Activated CD8-positive, alpha-beta T cell treated with anti-CD3 and anti-CD28 coated beads, Interleukin-2, amount 10 ng/mL, durations not matched to agents 7 days and 5 days (primary cell): ENCODE measurements around the gene AKT1S1. TPM values are rescaled to one million over a fixed set of nuclear protein-coding genes. Genes with fewer than 3 reads are reported as not detected.
A peak's percentile ranks its signal among the peaks of the same experiment; 100 is the strongest.

Source experiments
- ATAC-seq: fragments of 150-1000 bp; cut with Tn5 transposase; one replicate; pipeline ENCODE4 v1.10.0; 2021; ENCODE audit warnings: moderate library complexity
- CTCF ChIA-PET: fragments of 350-600 bp; sonication (Branson Sonifier 250); formaldehyde crosslinking; loops from one replicate; lab custom pipeline; 2021; ENCODE audit warnings: antibody characterized with exemption; lab: Charles Lee
- POLR2A ChIA-PET: fragments of 350-600 bp; sonication (Branson Sonifier 250); formaldehyde crosslinking; loops from one replicate; lab custom pipeline; 2021; ENCODE audit warnings: antibody characterized with exemption; lab: Charles Lee
- DNase-seq: peaks from one replicate; pipeline ENCODE4 v3.0.0-alpha.2; 2020
- H3K27ac Mint-ChIP-seq: one replicate; pipeline ENCODE4 v1.8.0; 2021; ENCODE audit warnings: mild to moderate bottlenecking, mixed read lengths
- H3K27me3 Mint-ChIP-seq: one replicate; pipeline ENCODE4 v1.8.0; 2021; ENCODE audit warnings: low read depth, mixed read lengths
- H3K36me3 Mint-ChIP-seq: one replicate; pipeline ENCODE4 v1.8.0; 2021; ENCODE audit warnings: low read depth, mixed read lengths
- H3K4me1 Mint-ChIP-seq: one replicate; pipeline ENCODE4 v1.8.0; 2021; ENCODE audit warnings: low read depth, mixed read lengths
- H3K4me3 Mint-ChIP-seq: one replicate; pipeline ENCODE4 v1.8.0; 2021; ENCODE audit warnings: mild to moderate bottlenecking, mixed read lengths
- H3K9me3 Mint-ChIP-seq: one replicate; pipeline ENCODE4 v1.8.0; 2022; ENCODE audit warnings: mixed read lengths; ENCODE audit not compliant: insufficient read depth
- total RNA-seq, 2 experiments: library from RNA; stranded (reverse); gene quantifications; one replicate each; pipeline ENCODE4 v1.2.3, GENCODE V29; 2021

Gene AKT1S1
- total RNA-seq, 2 experiments from 2014 or later = 15.6 to 16.4 TPM

DNA sequence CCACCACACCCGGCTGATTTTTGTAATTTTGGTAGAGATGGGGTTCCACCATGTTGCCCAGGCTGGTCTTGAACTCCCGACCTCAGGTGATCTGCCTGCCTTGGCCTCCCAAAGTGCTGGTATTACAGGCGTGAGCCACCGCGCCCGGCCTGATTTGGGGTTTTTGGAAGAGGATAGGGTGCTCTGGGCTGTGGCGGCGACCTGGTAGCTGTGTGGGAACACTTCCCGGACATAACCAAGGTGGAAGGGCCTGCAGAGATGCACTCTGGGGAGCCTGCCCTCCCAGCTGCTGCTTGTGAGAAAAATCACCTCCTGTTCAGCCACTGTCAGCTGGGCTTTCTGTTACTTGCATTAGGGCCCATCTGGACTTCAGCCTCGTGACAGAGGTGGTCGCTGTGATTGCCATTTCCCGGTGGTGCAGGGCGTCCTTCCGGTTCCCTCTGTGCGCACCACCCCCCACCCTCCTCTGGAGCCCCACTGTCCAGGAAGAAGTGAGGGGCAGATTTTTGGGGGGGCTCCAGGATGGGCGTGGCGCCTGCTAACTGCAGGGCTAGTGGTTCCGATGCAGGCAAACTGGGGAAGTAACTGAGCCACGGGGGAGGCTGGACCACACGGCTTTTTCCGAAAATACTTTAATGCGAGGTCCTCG lies 12.0 kb upstream of the AKT1S1 start:
- Mint-ChIP-seq H3K27ac (no peak overlapping the region), H3K36me3 (peaks cover 12% of the 10 kb centered on the region), H3K27me3 (no peaks in the 10 kb centered on the region), H3K9me3 (no peaks in the 10 kb centered on the region), H3K4me3 (peak overlapping the region; percentile 28), H3K4me1 (peaks cover 14% of the 10 kb centered on the region)
- no peak for ATAC-seq
- POLR2A ChIA-PET = no interaction called here
- CTCF ChIA-PET = no interaction called here
- DNase-seq = no peak

DNA sequence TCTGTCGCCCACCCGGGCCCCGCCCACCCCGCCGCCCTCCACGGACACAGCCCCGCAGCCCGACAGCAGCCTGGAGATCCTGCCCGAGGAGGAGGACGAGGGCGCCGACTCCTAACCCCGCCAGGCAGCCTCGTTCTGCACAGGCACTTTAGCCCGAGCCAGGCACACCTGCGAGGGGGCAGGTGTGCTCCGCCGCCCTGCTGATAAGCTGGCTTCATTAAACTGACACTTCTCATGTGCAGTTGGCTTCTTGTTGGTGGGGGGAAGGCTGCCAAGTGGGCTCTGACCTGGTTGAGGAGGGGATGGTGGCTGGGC lies 11.3 kb upstream of the AKT1S1 start:
- H3K4me3 Mint-ChIP-seq = no peak overlapping the region
- no peak overlapping the region for H3K27ac Mint-ChIP-seq
- no peaks in the 10 kb centered on the region for H3K27me3 Mint-ChIP-seq
- no peak for DNase-seq
- no peaks in the 10 kb centered on the region for H3K9me3 Mint-ChIP-seq
- H3K36me3 Mint-ChIP-seq = peaks cover 16% of the 10 kb centered on the region
- no peak for ATAC-seq
- H3K4me1 Mint-ChIP-seq = peaks cover 14% of the 10 kb centered on the region
- POLR2A ChIA-PET = no interaction called here
- CTCF ChIA-PET = no interaction called here

DNA sequence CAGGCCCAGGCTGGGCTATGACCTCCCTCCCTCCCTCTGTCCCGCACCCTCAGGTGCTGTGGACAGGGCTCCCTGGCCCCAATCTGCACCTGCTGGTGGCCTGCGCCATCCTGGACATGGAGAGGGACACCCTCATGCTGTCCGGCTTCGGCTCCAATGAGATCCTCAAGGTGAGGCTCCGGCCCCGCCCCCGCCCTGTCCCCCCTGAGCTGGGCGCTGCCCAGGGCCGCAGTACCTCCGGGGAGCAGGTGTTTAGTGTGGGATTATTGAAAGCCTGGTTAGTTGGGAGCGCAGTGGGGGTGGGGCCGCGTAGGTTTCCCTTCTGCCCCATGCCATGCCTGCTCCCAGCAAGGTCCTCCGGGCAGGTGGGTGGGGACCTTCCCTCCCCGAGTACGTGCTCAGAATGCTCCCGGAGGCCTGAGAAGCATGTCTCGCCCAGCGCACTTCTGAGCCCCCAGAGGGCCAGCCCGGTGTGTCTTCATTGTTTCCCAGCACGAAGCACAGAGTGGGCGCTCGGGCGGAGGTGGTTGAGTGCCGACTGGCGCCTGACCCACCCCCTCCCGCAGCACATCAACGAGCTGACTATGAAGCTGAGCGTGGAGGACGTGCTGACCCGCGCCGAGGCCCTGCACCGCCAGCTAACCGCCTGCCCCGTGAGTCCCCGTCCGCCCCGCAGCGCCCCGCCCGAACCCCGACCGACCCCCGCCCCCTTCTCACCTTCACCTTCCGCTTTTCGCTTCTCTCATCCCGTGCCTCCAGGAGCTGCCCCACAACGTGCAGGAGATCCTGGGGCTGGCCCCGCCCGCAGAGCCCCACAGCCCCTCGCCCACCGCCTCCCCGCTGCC lies 10.7 kb upstream of the AKT1S1 start:
- ChIA-PET CTCF (no interaction called here), POLR2A (no interaction called here)
- no peak for DNase-seq
- peaks cover 21% of the 10 kb centered on the region for H3K36me3 Mint-ChIP-seq
- H3K9me3 Mint-ChIP-seq = no peaks in the 10 kb centered on the region
- peaks cover 14% of the 10 kb centered on the region for H3K4me1 Mint-ChIP-seq
- H3K27ac Mint-ChIP-seq = no peak overlapping the region
- no peak overlapping the region for H3K4me3 Mint-ChIP-seq
- no peaks in the 10 kb centered on the region for H3K27me3 Mint-ChIP-seq
- no peak for ATAC-seq

DNA sequence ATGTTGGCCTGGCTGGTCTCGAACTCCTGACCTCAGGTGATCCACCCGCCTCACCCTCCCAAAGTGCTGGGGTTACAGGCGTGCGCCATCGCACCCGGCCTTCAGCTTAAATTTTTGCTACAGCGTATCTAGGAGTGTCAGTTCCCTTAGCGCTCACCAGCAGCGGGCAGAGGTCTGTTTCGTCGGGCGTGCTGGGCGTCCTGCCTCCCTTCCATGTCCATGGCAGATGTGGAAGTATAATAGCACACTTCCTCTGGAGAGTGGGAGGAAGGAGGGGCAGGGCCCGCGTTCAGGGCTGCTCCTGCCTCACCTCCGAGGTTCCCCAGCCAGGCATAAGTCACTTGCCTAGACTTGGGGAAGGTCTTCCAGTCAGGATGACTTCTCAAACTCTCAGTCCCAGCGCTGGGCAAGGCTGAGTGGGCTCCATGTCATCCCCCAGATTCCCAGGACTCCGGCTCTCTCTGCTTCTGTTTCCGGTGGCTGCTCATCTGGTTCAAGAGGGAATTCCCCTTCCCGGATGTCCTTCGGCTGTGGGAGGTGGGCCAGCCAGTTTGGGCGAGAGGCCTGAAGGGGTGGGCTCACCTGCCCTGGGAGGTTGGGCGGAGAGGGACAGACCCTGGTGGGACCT lies 10.0 kb upstream of the AKT1S1 start:
- CTCF ChIA-PET = no interaction called here
- H3K4me3 Mint-ChIP-seq = no peak overlapping the region

DNA sequence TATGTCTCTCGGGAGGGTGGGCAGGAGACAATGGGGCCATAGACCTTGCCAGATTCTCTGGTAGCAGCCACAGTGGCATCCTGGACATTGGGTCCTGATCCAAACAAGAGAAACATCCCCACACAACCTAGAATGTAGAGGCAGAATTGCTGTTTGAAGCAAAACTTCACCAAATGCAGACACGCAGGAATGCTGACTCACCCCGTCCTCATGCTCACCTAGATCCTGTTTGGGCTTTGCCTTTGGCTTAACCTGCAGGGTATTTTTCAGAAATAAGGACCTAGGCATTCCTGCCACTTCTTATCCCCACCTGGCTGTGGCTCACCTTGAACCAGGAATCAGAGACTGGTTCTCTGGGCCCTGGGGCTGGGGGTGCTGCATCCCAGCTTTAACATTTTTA lies 7.6 kb upstream of the AKT1S1 start:
- ChIA-PET CTCF (no interaction called here), POLR2A (no interaction called here)
- peaks cover 4% of the 10 kb centered on the region for H3K4me1 Mint-ChIP-seq
- no peak overlapping the region for H3K27ac Mint-ChIP-seq
- H3K36me3 Mint-ChIP-seq = peaks cover 43% of the 10 kb centered on the region
- DNase-seq = no peak
- no peaks in the 10 kb centered on the region for H3K27me3 Mint-ChIP-seq
- no peaks in the 10 kb centered on the region for H3K9me3 Mint-ChIP-seq
- no peak overlapping the region for H3K4me3 Mint-ChIP-seq
- no peak for ATAC-seq

More for the DNA sequence above, 10.0 kb upstream of the AKT1S1 start:
- Mint-ChIP-seq H3K9me3 (no peaks in the 10 kb centered on the region), H3K4me1 (peaks cover 14% of the 10 kb centered on the region), H3K27me3 (no peaks in the 10 kb centered on the region), H3K36me3 (peaks cover 28% of the 10 kb centered on the region), H3K27ac (no peak overlapping the region)
- DNase-seq (no peak), ATAC-seq (no peak)
- POLR2A ChIA-PET = no interaction called here

DNA sequence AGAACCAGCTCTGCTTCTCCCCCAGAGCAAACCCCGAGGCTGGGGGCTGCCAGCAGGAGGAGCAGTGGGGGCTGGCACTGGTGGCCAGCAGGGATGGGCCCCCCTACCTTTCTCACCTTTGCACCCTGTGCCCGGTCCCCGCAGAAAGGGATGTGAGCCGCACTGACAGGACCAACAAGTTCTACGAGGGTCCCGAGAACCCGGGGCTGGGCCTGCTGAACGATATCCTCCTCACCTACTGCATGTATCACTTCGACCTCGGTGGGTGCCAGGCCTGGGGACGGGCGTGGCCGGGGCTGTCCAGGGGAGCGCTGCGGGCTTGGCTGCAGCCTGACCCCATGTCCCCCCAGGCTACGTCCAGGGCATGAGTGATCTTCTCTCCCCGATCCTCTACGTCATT lies 7.0 kb upstream of the AKT1S1 start:
- peaks cover 6% of the 10 kb centered on the region for H3K4me1 Mint-ChIP-seq
- H3K36me3 Mint-ChIP-seq = peaks cover 43% of the 10 kb centered on the region
- H3K27ac Mint-ChIP-seq = no peak overlapping the region
- DNase-seq = no peak
- H3K4me3 Mint-ChIP-seq = no peak overlapping the region
- CTCF ChIA-PET = no interaction called here
- no peak for ATAC-seq
- H3K27me3 Mint-ChIP-seq = no peaks in the 10 kb centered on the region
- H3K9me3 Mint-ChIP-seq = no peaks in the 10 kb centered on the region
- POLR2A ChIA-PET = interaction anchor here (1.2 kb wide), 1 partner anchor 12 kb away, joined by 3 read pairs; the partner anchor contains the start of gene IL4I1

DNA sequence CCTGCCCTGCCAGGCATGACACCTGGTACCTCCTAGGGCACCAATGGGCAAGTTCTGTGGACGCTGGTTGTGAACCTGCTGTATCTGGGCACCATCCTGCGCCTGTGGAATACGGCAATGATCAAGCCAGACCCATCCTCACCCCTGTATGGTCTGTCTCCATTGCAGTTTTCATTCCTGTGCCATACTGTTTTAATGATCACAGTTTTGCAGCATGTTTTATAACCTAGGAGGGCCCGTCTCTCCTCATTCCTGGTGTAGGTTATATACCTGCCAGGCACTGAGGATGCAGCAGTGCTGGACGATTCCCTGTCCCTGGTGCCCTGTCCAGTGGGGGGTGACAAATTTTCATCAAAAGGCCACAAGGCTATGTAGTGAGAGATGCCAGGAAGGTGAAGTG lies 5.9 kb upstream of the AKT1S1 start:
- peaks cover 16% of the 10 kb centered on the region for H3K4me1 Mint-ChIP-seq
- no peaks in the 10 kb centered on the region for H3K27me3 Mint-ChIP-seq
- ATAC-seq (no peak), DNase-seq (no peak)
- no peaks in the 10 kb centered on the region for H3K9me3 Mint-ChIP-seq
- CTCF ChIA-PET = no interaction called here
- no peak overlapping the region for H3K4me3 Mint-ChIP-seq
- peaks cover 48% of the 10 kb centered on the region for H3K36me3 Mint-ChIP-seq
- no peak overlapping the region for H3K27ac Mint-ChIP-seq
- POLR2A ChIA-PET = interaction anchor here (1.2 kb wide), 1 partner anchor 13 kb away, joined by 3 read pairs; the partner anchor contains the start of gene IL4I1

DNA sequence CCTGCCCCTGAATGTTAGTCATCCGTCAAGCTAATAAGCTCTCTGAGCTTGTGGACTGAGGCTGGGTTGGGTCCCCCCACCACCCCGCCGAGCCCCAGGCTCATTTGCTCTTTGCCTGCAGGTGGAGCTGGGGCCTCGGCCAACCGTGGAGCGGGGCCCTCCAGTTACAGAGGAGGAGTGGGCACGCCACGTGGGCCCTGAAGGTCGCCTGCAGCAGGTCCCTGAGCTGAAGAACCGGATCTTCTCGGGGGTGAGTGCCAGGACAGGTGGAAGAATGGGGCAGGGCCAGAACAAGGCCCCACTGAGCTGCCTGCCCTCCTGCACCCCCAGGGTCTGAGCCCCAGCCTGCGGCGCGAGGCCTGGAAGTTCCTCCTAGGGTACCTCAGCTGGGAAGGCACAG lies 5.5 kb upstream of the AKT1S1 start:
- ChIA-PET POLR2A (no interaction called here), CTCF (no interaction called here)
- DNase-seq (no peak), ATAC-seq (no peak)
- Mint-ChIP-seq H3K36me3 (peaks cover 50% of the 10 kb centered on the region), H3K4me3 (no peak overlapping the region), H3K27ac (no peak overlapping the region), H3K27me3 (no peaks in the 10 kb centered on the region), H3K4me1 (peaks cover 19% of the 10 kb centered on the region), H3K9me3 (no peaks in the 10 kb centered on the region)

DNA sequence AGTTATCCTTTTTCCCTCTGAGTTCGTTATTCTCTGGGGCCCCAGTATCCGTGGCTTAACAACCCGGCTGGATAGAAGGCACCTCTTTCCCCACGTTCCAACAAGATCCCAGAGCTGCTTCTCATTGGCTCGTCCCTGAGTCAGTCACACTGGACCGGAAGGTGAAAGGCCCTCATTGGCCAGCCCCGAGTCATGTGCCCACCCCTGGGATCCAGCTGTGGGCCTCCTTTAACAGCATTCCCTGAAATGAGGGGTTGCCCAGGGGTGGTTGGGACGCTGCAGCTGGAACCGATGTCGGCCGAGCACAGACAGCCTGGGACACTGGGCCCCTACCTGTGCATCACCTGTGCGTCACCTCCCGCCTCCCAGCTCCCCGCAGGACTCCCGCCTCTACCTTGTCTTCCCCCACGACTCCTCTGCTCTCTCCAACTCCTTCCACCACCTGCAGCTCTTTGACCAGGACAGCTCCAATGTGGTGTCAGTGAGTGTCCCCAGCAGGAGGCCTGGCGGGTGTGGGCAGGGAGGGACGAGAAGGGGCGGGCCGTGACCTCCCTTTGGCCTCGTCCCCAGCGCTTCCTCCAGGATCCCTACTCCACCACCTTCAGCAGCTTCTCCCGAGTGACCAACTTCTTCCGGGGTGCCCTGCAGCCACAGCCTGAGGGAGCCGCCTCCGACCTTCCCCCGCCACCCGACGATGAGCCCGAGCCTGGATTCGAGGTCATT lies 4.7 kb upstream of the AKT1S1 start:
- ChIA-PET CTCF (no interaction called here), POLR2A (no interaction called here)
- Mint-ChIP-seq H3K4me3 (no peak overlapping the region), H3K27me3 (no peaks in the 10 kb centered on the region), H3K27ac (no peak overlapping the region), H3K4me1 (peaks cover 19% of the 10 kb centered on the region), H3K9me3 (no peaks in the 10 kb centered on the region), H3K36me3 (peaks cover 50% of the 10 kb centered on the region)
- DNase-seq = no peak
- no peak for ATAC-seq

DNA sequence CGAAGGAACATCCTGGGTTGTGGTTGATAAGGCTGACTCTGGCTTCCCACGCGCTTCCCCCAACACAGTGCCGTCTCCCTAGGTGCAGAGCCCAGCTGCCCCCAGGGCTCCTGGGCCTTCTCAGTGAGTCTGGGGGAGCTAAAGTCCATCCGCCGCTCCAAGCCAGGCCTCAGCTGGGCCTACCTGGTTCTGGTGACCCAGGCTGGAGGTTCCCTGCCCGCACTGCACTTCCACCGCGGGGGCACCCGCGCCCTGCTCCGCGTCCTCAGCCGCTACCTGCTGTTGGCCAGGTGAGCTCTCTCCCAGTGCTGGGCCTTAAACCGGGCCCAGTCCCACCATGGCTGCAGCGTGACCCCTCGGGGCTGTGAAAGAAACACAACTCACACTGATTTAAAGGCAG lies 4.0 kb upstream of the AKT1S1 start:
- peaks cover 49% of the 10 kb centered on the region for H3K36me3 Mint-ChIP-seq
- POLR2A ChIA-PET = no interaction called here

DNA sequence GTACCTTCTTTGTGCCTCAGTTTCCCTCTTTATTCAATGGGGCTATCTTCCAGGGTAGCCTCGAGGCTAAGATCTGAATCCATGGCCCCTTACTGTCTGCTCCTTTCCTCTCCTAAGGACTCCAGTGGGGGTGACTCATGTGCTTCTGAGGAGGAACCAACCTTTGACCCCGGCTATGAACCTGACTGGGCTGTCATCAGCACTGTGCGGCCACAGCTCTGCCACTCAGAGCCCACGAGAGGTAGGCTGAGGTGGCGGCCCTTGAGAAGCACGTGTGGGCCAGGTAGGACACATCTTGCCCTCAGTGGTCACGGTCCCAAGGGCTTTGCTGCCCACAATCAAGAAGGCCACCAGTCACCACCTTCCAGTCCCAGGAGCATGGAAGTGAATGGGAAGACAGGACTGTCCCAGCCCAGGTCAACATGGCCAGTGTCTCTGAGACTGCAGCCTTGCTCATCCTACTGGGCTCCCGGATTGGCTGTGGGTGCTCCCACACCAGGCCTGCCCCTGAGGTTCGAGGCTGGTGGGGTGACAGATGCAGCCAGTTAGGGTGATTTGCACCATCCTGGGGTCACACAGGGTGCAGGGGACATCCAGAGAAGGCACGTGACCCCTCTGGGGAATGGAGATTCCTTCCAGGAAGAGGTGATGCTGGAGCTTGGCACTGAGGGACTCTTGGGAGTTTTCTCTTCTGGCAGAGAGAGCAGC lies 3.2 kb upstream of the AKT1S1 start:
- no peak overlapping the region for H3K4me3 Mint-ChIP-seq
- no peaks in the 10 kb centered on the region for H3K27me3 Mint-ChIP-seq
- POLR2A ChIA-PET = no interaction called here
- CTCF ChIA-PET = interaction anchor here (1.5 kb wide), 1 partner anchor 10 kb away, joined by 4 read pairs; no protein-coding TSS in a partner anchor
- H3K9me3 Mint-ChIP-seq = no peaks in the 10 kb centered on the region
- H3K4me1 Mint-ChIP-seq = peaks cover 24% of the 10 kb centered on the region
- DNase-seq (no peak), ATAC-seq (no peak)
- no peak overlapping the region for H3K27ac Mint-ChIP-seq
- H3K36me3 Mint-ChIP-seq = peaks cover 48% of the 10 kb centered on the region

More for the DNA sequence above, 4.0 kb upstream of the AKT1S1 start:
- no peaks in the 10 kb centered on the region for H3K9me3 Mint-ChIP-seq
- H3K27me3 Mint-ChIP-seq = no peaks in the 10 kb centered on the region
- ATAC-seq (no peak), DNase-seq (no peak)
- no peak overlapping the region for H3K27ac Mint-ChIP-seq
- H3K4me1 Mint-ChIP-seq = peaks cover 19% of the 10 kb centered on the region
- CTCF ChIA-PET = interaction anchor here (1.5 kb wide), 1 partner anchor 9 kb away, joined by 4 read pairs; no protein-coding TSS in a partner anchor
- H3K4me3 Mint-ChIP-seq = no peak overlapping the region
